GM23248 (cell line): Measurements from ENCODE around the gene SLC28A2. TPM values are rescaled to one million over a fixed set of nuclear protein-coding genes. Genes with fewer than 3 reads are reported as not detected.
"Not testable (repeated sequence)": the region's sequence is repeated elsewhere in the genome, so short reads cannot be mapped to it uniquely, and the experiment has no call there.

Experiments used
- DNase-seq: peaks from one replicate; pipeline ENCODE4 v3.0.0-alpha.2; 2015
- H2AFZ ChIP-seq: fragments of 200-600 bp; sonication (generic); 2 replicates; pipeline ENCODE4 v1.6.1; 2016; ENCODE audit warnings: antibody characterized with exemption
- H3F3A ChIP-seq: fragments of 200-600 bp; sonication (generic); 2 replicates; pipeline ENCODE4 v1.6.1; 2016; ENCODE audit warnings: mild to moderate bottlenecking, antibody characterized with exemption, mixed run types; ENCODE audit not compliant: insufficient read depth
- H3K27ac ChIP-seq: fragments of 200-600 bp; sonication (generic); 2 replicates; pipeline ENCODE4 v1.5.1; 2016; ENCODE audit warnings: mild to moderate bottlenecking
- H3K27me3 ChIP-seq: fragments of 200-600 bp; sonication (generic); replicated peaks from 2 replicates; pipeline ENCODE4 v1.6.1; 2016; ENCODE audit warnings: mild to moderate bottlenecking; ENCODE audit not compliant: insufficient read depth
- H3K36me3 ChIP-seq: fragments of 200-600 bp; sonication (generic); 2 replicates; pipeline ENCODE4 v1.6.1; 2016; ENCODE audit warnings: low read depth, mild to moderate bottlenecking
- H3K4me1 ChIP-seq: fragments of 200-600 bp; sonication (generic); 2 replicates; pipeline ENCODE4 v1.6.1; 2016; ENCODE audit warnings: mild to moderate bottlenecking; ENCODE audit not compliant: insufficient read depth
- H3K4me2 ChIP-seq: fragments of 200-600 bp; sonication (generic); one replicate; pipeline ENCODE4 v1.6.1; 2016; ENCODE audit warnings: mild to moderate bottlenecking; ENCODE audit not compliant: unreplicated experiment
- H3K4me3 ChIP-seq: fragments of 200-600 bp; sonication (generic); 2 replicates; pipeline ENCODE4 v1.5.1; 2016; ENCODE audit warnings: mild to moderate bottlenecking
- H3K79me2 ChIP-seq: fragments of 200-600 bp; sonication (generic); 2 replicates; pipeline ENCODE4 v1.6.1; 2016; ENCODE audit warnings: mild to moderate bottlenecking; ENCODE audit not compliant: insufficient read depth
- H3K9ac ChIP-seq: fragments of 200-600 bp; sonication (generic); 2 replicates; pipeline ENCODE4 v1.6.1; 2016; ENCODE audit warnings: mild to moderate bottlenecking
- H3K9me2 ChIP-seq: fragments of 200-600 bp; sonication (generic); 2 replicates; pipeline ENCODE4 v1.6.1; 2016; ENCODE audit warnings: mixed run types, mild to moderate bottlenecking, moderate library complexity; ENCODE audit not compliant: insufficient read depth
- H3K9me3 ChIP-seq: fragments of 200-600 bp; sonication (generic); one replicate; pipeline ENCODE4 v1.6.1; 2017; ENCODE audit warnings: low read depth
- H4K20me1 ChIP-seq: fragments of 200-600 bp; sonication (generic); 2 replicates; pipeline ENCODE4 v1.6.0; 2016; ENCODE audit not compliant: insufficient read depth
- EZH2 ChIP-seq: fragments of 200-600 bp; sonication (generic); IDR thresholded peaks from 2 replicates; pipeline ENCODE4 v1.6.1; 2018; ENCODE audit warnings: antibody characterized with exemption, mild to moderate bottlenecking; ENCODE audit not compliant: insufficient read depth, poor library complexity, severe bottlenecking
- EZH2phosphoT487 ChIP-seq: fragments of 200-600 bp; sonication (generic); IDR thresholded peaks from 2 replicates; pipeline ENCODE4 v1.6.1; 2018; ENCODE audit warnings: antibody characterized with exemption, moderate library complexity, mild to moderate bottlenecking, low read depth; ENCODE audit not compliant: insufficient read depth
- WGBS, 2 experiments: methylation state at CpG; one replicate each; pipeline ENCODE4 v1.1.6; 2015 to 2017; ENCODE audit warnings: low lambda C conversion rate in 2 of 2, low coverage in 1 of 2; ENCODE audit errors: missing lambda C conversion rate in 2 of 2; 5-methylcytosine and 5-hydroxymethylcytosine counted together
- in situ Hi-C: fragments of 300-500 bp; cut with MboI; formaldehyde crosslinking; loops from 2 replicates; pipeline ENCODE4 v1.15.0; 2020
- polyA plus RNA-seq: library from polyadenylated mRNA; unstranded; fragments of >200 nt; fragmentation: Nextera tagmentation; extraction: Ambion mirVana; gene quantifications from 2 replicates; pipeline ENCODE4 v1.2.1, GENCODE V29; 2016
- total RNA-seq: library from RNA; depleted of rRNA; stranded (reverse); fragments of >200 nt; shearing (Covaris generic); gene quantifications from 2 replicates; pipeline ENCODE4 v1.2.3, GENCODE V29; 2014

Gene SLC28A2
- total and polyA plus RNA-seq, 2 experiments from 2014 or later = not detected

DNA sequence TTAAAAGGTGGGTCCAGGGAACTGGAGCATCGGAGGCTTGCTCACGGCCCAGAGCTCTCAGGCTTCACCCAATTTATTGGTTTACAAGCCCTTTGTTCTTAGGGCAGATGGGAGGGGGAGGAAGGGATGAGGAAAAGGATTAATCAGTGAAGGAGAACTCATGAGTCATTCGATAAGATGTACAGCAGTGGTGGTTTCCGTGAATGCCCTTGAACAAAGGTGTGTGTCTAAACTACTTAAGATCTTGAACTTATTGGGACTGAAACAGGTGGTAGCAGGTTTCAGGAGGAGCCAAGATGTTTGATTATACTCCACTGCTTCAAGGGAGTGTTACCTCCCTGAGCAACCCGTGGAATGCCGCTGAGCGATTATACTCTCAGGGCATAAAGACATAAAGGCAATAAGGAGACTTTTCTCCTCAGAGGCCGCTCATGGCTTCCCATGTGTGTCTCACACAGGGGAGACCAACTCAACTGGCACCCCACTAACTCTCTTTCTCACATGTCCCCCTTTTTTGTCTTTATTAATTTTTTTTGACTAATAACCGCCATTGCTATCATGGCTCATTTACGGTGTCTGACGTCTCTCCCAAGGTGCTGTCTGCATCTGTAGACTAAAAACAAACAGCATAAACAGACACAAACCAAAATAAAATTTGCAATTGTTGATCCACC lies 17.3 kb upstream of the SLC28A2 start:
- DNase-seq = no peak
- WGBS, 2 experiments = 43 to 46% methylated on average over 10 to 11 of the region's 11 CpGs
- Histone ChIP-seq H3K27ac (no peak overlapping the region), H3K79me2 (no peaks in the 10 kb centered on the region), H2AFZ (no peak overlapping the region), H3K36me3 (no peaks in the 10 kb centered on the region), H3K9ac (no peak overlapping the region), H3K4me1 (no peaks in the 10 kb centered on the region), H4K20me1 (no peaks in the 10 kb centered on the region), H3K27me3 (no peaks in the 10 kb centered on the region), H3F3A (no peaks in the 10 kb centered on the region), H3K4me2 (no peak overlapping the region), H3K9me3 (no peaks in the 10 kb centered on the region), H3K4me3 (no peak overlapping the region), H3K9me2 (no peaks in the 10 kb centered on the region)
- in situ Hi-C loops = no loop called here
- TF ChIP-seq EZH2 (no peak), EZH2phosphoT487 (no peak)

DNA sequence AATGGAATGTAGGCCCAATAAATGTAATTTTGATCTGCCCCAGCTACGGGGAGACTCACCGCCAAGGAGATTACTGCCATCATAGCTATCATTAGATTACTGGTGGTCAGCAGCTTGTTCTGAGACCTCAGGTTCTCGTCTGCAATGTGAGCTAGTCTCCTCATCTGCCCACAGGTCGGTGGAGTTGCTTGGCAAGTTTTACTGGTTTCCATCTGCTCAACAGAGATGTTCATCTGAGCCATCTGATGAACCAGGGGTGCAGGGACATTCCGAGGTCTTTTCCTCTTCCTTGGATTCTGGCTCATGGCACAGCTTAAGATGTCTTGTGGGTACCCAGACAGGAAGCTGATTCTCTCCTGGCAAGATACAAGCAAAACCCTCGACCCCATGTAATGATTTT lies 15.2 kb upstream of the SLC28A2 start:
- in situ Hi-C loops, H3K4me1 ChIP-seq, H4K20me1 ChIP-seq, H3K79me2 ChIP-seq, H3K27ac ChIP-seq, H3K36me3 ChIP-seq, H3K27me3 ChIP-seq, H3K4me2 ChIP-seq, H3F3A ChIP-seq, H3K4me3 ChIP-seq, DNase-seq, H3K9ac ChIP-seq, H3K9me2 ChIP-seq, H2AFZ ChIP-seq, H3K9me3 ChIP-seq: not testable (repeated sequence)
- WGBS, 2 experiments = 29 to 30% methylated on average over 6 of the region's 6 CpGs

DNA sequence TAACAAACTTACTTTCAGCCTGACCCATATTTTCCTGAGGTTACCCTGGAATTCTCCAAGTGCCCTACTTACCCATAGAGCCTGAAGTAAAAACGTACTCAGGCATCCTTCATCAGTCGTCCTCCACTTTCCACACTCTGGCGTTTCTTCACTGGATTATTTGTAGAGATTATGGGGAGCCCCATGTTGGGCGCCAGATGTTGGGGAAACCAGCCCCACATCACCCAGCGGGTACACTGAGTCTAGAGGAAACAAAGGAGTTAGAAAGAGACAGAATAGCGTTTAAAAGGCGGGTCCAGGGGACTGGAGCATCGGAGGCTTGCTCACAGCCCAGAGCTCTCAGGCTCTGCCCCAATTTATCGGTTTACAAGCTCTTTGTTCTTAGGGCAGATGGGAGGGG lies 9.7 kb upstream of the SLC28A2 start:
- H2AFZ ChIP-seq = no peak overlapping the region
- H4K20me1 ChIP-seq = no peaks in the 10 kb centered on the region
- TF ChIP-seq EZH2 (no peak), EZH2phosphoT487 (no peak)
- no peaks in the 10 kb centered on the region for H3K79me2 ChIP-seq
- H3K36me3 ChIP-seq = no peaks in the 10 kb centered on the region
- no peak overlapping the region for H3K9ac ChIP-seq
- in situ Hi-C loops = no loop called here
- no peaks in the 10 kb centered on the region for H3K9me2 ChIP-seq
- no peaks in the 10 kb centered on the region for H3K4me1 ChIP-seq
- H3K4me3 ChIP-seq = no peak overlapping the region
- no peaks in the 10 kb centered on the region for H3K27me3 ChIP-seq
- 29% methylated on average over 9 of the region's 9 CpGs for WGBS, 2 experiments
- H3F3A ChIP-seq = no peaks in the 10 kb centered on the region
- H3K27ac ChIP-seq = no peak overlapping the region
- DNase-seq = no peak
- no peak overlapping the region for H3K4me2 ChIP-seq
- peaks cover 4% of the 10 kb centered on the region for H3K9me3 ChIP-seq

DNA sequence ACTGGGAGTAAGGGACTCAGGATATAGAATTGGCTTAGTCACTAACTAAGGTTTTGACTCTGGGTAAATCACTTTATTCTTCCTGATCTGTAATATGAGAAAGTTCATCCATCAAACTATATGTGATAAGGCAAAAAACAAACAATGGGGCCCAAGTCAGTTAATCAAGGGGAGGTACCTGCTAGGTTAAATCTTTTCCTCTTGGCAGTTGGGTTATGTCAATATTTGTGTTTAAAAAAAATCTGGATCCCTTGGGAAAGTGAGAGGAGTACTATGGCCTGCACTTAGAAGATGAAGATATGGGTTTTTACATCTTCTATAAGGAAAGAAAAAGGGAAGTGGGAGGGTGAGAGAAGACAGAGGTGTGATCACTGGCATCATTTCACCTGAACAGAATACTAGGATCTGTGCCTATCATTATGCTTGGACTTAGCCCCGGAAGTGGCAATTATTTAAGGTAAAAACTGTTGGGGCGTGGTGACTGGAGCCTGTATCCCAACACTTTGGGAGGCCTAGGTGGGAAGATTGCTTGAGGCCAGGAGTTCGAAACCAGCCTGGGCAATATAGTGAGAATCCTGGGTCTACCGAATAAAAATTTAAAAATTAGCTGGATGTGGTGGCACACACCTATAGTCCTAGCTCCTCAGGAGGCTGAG lies 2.8 kb upstream of the SLC28A2 start:
- no peaks in the 10 kb centered on the region for H3K36me3 ChIP-seq
- no peak for DNase-seq
- no peak overlapping the region for H3K4me2 ChIP-seq
- WGBS, 2 experiments = 41 to 42% methylated on average over 4 of the region's 4 CpGs
- no peaks in the 10 kb centered on the region for H4K20me1 ChIP-seq
- TF ChIP-seq EZH2 (no peak), EZH2phosphoT487 (no peak)
- H3K27me3 ChIP-seq = no peaks in the 10 kb centered on the region
- no peak overlapping the region for H3K4me3 ChIP-seq
- in situ Hi-C loops = no loop called here
- H3K9ac ChIP-seq = no peak overlapping the region
- H3K27ac ChIP-seq = no peak overlapping the region
- no peaks in the 10 kb centered on the region for H3F3A ChIP-seq
- H3K9me3 ChIP-seq = no peaks in the 10 kb centered on the region
- no peaks in the 10 kb centered on the region for H3K4me1 ChIP-seq
- H3K9me2 ChIP-seq = no peaks in the 10 kb centered on the region
- H2AFZ ChIP-seq = no peak overlapping the region
- no peaks in the 10 kb centered on the region for H3K79me2 ChIP-seq
